GM19239 (cell line): Measurements from ENCODE around the gene PRTN3.
"Not testable (repeated sequence)": the region's sequence is repeated elsewhere in the genome, so short reads cannot be mapped to it uniquely, and the experiment has no call there.

ENCODE experiments used
- DNase-seq: peaks from one replicate; pipeline ENCODE4 v3.0.0; 2011; ENCODE audit warnings: low spot score; ENCODE audit not compliant: insufficient read length
- FAIRE-seq: peaks from 2 replicates; lab custom pipeline; 2011; peaks lifted over from hg19 to GRCh38; lab: Jason Lieb, UNC

The PRTN3 gene

DNA sequence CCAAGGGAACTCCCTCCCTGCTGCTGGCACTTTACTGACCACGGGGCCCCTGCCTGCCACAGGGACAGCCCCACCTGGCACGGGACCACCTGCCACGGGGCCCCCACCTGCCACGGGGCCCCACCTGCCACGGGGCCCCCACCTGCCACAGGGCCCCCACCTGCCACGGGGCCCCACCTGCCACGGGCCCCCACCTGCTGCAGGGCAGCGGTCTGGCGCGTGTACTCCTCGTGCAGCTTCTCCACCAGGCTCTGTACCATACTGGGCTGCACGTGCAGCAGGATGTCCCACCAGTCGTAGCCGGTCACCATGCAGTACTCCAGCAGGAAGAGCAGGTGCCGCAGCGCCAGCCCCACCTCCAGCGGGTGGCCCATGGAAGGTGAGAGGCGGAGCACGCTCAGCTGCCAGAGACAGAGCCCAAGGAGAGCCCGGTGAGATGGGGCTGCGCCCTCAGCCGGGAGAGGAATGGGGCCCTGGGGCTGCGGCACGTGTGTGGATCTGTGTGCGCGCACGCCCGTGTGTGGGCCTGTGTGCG, 36.0 kb downstream of the PRTN3 start:
- DNase-seq = no peak
- no peak for FAIRE-seq

- not testable (repeated sequence) for DNase-seq, FAIRE-seq
Measured at GRCh38 chr19:877992-878660, 37.3 kb downstream of the PRTN3 start.

- DNase-seq = not testable (repeated sequence)
Measured at GRCh38 chr19:878751-879561, 38.2 kb downstream of the PRTN3 start.

GRCh38 chr19:879711-880438, 39.1 kb downstream of the PRTN3 start:
- FAIRE-seq (no peak), DNase-seq (no peak)

More at GRCh38 chr19:878751-879561, 38.2 kb downstream of the PRTN3 start:
- not testable (repeated sequence) for FAIRE-seq

- FAIRE-seq (no peak), DNase-seq (no peak)
Measured at GRCh38 chr19:881385-882071, 40.7 kb downstream of the PRTN3 start.

- FAIRE-seq (no peak), DNase-seq (no peak)
Measured at GRCh38 chr19:882871-883497, 42.2 kb downstream of the PRTN3 start.

DNA sequence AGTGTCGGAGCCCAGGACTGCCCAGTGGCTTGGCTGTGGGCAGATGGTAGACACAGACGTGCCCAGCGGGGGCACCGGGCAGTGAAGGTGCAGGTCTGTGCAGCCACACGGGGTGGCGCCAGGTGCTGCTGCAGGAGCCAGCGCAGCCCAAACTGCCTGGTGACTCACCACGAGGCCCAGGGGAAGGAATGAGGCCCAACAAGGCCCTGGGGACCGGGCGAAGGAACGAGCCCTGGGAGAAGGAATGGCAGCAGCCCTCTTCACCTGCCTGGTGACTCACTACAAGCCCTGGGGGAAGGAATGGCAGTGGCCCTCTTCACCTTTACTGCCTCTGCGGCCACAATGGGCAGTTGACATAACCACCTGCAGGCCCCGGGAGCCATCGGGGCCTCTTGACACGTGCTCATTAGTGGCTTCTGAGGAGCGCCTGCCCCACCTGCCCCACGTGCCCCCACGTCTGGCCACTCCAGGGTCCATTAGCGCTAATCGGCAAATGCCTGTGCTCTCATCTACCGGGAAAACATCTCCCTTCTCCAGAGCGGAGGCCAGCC, 42.9 kb downstream of the PRTN3 start:
- FAIRE-seq (no peak), DNase-seq (no peak)

DNA sequence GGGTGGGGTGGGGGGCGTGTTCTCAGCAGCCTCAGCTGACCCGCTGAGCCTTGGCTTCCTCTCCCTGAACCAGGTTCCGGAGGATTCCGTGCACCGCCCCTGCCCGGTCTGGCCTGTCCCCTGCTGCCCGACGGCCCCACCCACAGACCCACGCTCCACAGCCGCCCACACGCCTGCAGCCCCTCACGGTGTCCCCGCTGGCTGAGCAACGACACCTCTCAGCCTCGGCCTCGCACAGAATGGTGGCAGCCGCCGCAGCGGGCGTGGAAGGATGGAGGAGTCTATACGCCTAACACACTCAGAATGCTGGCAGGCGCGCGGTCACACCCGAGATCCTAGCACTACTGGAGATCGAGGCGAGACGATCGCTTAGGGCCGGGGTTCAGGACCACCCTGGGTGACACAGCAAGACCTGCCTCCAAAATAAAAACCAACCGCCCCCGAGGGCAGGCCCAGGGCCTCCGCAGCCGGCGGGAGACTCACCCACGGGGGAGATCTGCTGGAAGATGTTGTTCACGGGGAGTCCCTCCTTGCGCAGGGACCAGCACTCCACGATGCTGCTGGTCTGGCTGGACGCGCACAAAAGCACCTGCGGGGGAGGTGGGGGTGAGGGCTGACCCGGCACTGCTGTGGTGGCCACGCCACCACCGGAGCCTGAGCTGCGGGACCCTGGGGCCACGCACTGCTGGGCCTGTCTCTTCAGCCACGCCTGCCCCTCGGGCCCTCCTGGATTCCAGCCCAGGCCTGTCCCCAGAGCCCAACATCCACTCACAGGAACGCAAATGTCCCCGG, 43.8 kb downstream of the PRTN3 start:
- FAIRE-seq (no peak), DNase-seq (no peak)

GRCh38 chr19:885536-886224, 44.9 kb downstream of the PRTN3 start:
- no peak for DNase-seq
- no peak for FAIRE-seq

GRCh38 chr19:887072-887471, 46.3 kb downstream of the PRTN3 start:
- FAIRE-seq = no peak

GRCh38 chr19:887599-887998, 46.8 kb downstream of the PRTN3 start:
- no peak for FAIRE-seq
- DNase-seq = no peak

More at GRCh38 chr19:887072-887471, 46.3 kb downstream of the PRTN3 start:
- no peak for DNase-seq

- DNase-seq (no peak), FAIRE-seq (no peak)
Measured at GRCh38 chr19:888581-889385, 48.0 kb downstream of the PRTN3 start.

DNA sequence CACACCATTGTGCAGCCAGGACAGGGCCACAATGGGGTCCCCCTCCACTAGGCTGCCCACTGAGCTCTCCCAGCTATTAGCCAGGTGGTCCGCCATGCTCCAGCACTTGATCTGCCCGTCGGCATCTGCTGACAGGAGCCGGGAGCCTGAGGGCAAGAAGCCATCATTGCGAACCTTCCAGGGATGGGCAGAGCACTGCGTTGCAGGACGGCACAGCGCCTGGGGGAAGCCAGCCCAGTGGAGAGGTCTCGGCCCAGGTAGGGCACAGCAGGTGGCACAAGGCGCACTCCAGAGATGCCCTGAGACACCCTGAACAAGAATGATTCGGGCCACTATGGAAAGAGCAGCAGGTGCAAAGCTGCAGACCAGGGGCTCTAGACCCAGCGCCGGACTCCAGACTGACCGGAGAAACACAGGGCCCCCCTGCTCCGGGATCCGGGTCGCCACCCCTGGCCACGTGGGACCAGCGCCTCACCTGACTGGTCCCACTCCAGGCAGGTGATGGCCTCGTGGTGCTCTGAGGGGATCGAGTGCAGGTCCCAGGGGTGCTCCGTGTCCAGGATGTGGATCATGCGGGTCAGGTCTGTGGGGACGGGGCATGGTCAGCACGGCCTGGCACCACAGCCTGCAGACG, 49.0 kb downstream of the PRTN3 start:
- no peak for FAIRE-seq
- no peak for DNase-seq

GRCh38 chr19:890831-891230, 50.0 kb downstream of the PRTN3 start:
- FAIRE-seq (no peak), DNase-seq (no peak)

- FAIRE-seq, DNase-seq: not testable (repeated sequence)
Measured at GRCh38 chr19:891421-892200, 50.8 kb downstream of the PRTN3 start.
